ENCODE data around the gene ELAPOR1. TPM values are rescaled to one million over a fixed set of nuclear protein-coding genes. Genes with fewer than 3 reads are reported as not detected.
A peak's percentile ranks its signal among the peaks of the same experiment; 100 is the strongest.

Gene ELAPOR1
- total and polyA plus RNA-seq, 9 of the 15 experiments (the other 6 are each of a cell fraction or from before 2014, with no cell fraction given): 0.07 to 1.2 (median 0.18) TPM

GRCh38 chr1:109090196-109091077 lies 23.5 kb upstream of the ELAPOR1 start, which contains the start of gene TMEM167B (continued):
- TF ChIP-seq ZBTB33 (CRISPR knock-in tag; IDR thresholded peaks at IDR 0.05) (peak; percentile 65), ELF4 (CRISPR knock-in tag; IDR thresholded peaks at IDR 0.05) (no peak), HNRNPUL1 (IDR thresholded peaks at IDR 0.05; ENCODE audit: low read length) (no peak), MEIS2 (IDR thresholded peaks at IDR 0.05; ENCODE audit: partially characterized antibody) (no peak), SMARCA4 (IDR thresholded peaks at IDR 0.05) (0 out of 2 replicates have a peak, but pooled peaks have one; percentile 72), ETS1 (conservative IDR thresholded peaks at IDR 0.05; ENCODE audit: control insufficient read depth, low read depth, low read length) (peak; percentile 92), ZBTB17 (CRISPR knock-in tag; IDR thresholded peaks at IDR 0.05) (peak; percentile 100), PTTG1 (tag; IDR thresholded peaks at IDR 0.05; ENCODE audit: low read depth) (no peak), ZNF77 (CRISPR knock-in tag; IDR thresholded peaks at IDR 0.05) (no peak), ZNF449 (CRISPR knock-in tag; IDR thresholded peaks at IDR 0.05) (no peak), RFX1 (IDR thresholded peaks at IDR 0.05) (0 out of 2 replicates have a peak, but pooled peaks have one; percentile 24), MTA1 (IDR thresholded peaks at IDR 0.05; ENCODE audit: borderline replicate concordance) (peak; percentile 39; the same call in 1 of the 2 replicates), MBD2 (IDR thresholded peaks at IDR 0.05; ENCODE audit: borderline replicate concordance, low read depth) (peak; percentile 86), NCOA2 (IDR thresholded peaks at IDR 0.05; ENCODE audit: partially characterized antibody in 2 of 2) (no peak), MAX (CRISPR knock-in tag; IDR thresholded peaks at IDR 0.05) (peak; percentile 82), E2F6 (IDR thresholded peaks at IDR 0.05; ENCODE audit: borderline replicate concordance in 1 of 2, extremely low read depth in 1 of 2, insufficient read depth in 1 of 2, insufficient read length in 1 of 2, low read depth in 1 of 2, low read length in 1 of 2, poor library complexity in 1 of 2, severe bottlenecking in 1 of 2) (peak; percentile 63 to 80), PHF20 (IDR thresholded peaks at IDR 0.05; ENCODE audit: partially characterized antibody) (peak; percentile 79), SP1 (CRISPR knock-in tag; IDR thresholded peaks at IDR 0.05) (peak; percentile 95), MXI1 (IDR thresholded peaks at IDR 0.05; ENCODE audit: low read depth, low read length) (peak; percentile 81; the same call in 1 of the 2 replicates), KAT2B (IDR thresholded peaks at IDR 0.05; ENCODE audit: low read depth, low read length) (no peak), ELF2 (CRISPR knock-in tag; IDR thresholded peaks at IDR 0.05) (peak; percentile 88)

All from K562 (cell line).